HG02938 (cell line): ENCODE data around the gene MGAT4A.

Experiments
- ATAC-seq: cut with Tn5 transposase; IDR thresholded peaks from one replicate; pipeline ENCODE4 v1.9.1; 2021; ENCODE audit warnings: mild to moderate bottlenecking, moderate library complexity; ENCODE audit not compliant: unreplicated experiment

Gene MGAT4A

GRCh38 chr2:98579926-98580325 lies 151.0 kb downstream of the MGAT4A start:
- no peak for ATAC-seq

GRCh38 chr2:98578231-98578630 lies 152.7 kb downstream of the MGAT4A start:
- no peak for ATAC-seq

GRCh38 chr2:98577313-98577712 lies 153.6 kb downstream of the MGAT4A start:
- ATAC-seq: no peak

- no peak for ATAC-seq
Observed at GRCh38 chr2:98576666-98577312, 154.1 kb downstream of the MGAT4A start.

DNA sequence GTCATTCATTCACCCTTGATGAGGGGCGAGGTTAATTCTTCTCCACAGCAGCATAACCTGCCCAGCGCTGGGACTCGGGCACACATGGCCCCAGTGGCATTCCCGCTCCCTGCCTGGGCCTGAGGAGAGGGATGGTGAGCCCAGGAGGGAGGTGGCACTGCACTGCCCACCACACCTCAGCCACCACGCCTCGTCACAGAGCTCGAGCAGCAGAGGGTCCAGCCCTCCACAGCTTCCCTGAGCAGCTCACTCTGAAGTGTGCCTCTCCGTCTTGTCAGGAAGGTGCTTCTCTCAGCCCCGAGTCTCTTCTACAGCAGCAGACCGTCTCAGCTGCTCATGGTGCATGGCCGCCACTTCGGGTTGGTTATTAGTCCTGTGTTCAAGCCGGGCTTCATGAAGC lies 157.5 kb downstream of the MGAT4A start:
- no peak for ATAC-seq

GRCh38 chr2:98572676-98573075 lies 158.3 kb downstream of the MGAT4A start:
- no peak for ATAC-seq

GRCh38 chr2:98572211-98572610 lies 158.7 kb downstream of the MGAT4A start:
- ATAC-seq: no peak

- no peak for ATAC-seq
Observed at GRCh38 chr2:98571796-98572195, 159.1 kb downstream of the MGAT4A start.

- no peak for ATAC-seq
Observed at GRCh38 chr2:98571121-98571701, 159.7 kb downstream of the MGAT4A start.

- no peak for ATAC-seq
Observed at GRCh38 chr2:98570356-98570755, 160.6 kb downstream of the MGAT4A start.

- ATAC-seq: no peak
Observed at GRCh38 chr2:98569915-98570314, 161.0 kb downstream of the MGAT4A start.

DNA sequence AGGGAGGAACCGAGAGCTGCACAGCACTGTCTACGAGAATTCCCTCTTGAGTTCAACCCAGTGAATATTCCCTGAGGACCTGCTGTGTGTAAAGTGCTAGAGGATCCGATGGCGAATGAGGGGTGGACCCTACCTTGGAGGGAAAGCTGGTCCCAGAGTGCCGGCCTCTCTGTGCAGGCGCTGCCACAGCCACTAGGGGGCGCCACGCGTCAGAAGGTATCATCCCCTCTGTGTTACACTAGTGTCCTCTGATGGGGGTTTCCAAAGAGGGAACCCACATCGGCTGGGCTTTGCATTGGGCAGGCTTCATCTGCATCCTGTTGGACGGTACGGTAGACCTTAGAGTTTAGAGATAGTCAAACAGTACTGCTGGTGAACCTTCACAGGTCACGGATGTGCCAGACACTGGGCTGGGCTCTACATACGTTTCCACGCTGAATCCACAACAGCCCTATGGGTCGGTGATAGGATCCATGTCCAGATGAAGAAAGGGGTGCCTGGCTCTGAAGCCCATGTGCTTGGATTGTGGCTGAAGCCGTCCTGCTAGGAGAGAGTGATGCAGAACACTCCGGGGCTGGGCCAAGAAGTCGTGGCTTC lies 161.6 kb downstream of the MGAT4A start:
- no peak for ATAC-seq
